ENCODE data around the gene F13B.

GRCh38 chr1:197027359-197027758 lies 39.7 kb downstream of the F13B start:
- TF ChIP-seq EZH2 (IDR thresholded peaks at IDR 0.05; ENCODE audit: low read length, unreplicated experiment): no peak
- no peak for TF ChIP-seq CTCF (conservative IDR thresholded peaks at IDR 0.05; ENCODE audit: low read depth, low read length)
- no peak for TF ChIP-seq EZH2phosphoT487 (IDR thresholded peaks at IDR 0.05; ENCODE audit: borderline replicate concordance, low read length)
